A549 (cell line): ENCODE results near the gene ODAD2. TPM values are rescaled to one million over a fixed set of nuclear protein-coding genes. Genes with fewer than 3 reads are reported as not detected.

ENCODE experiments used
- ATAC-seq, 2 experiments: fragments of 200-7000 bp in 1 of 2; fragments of >200 bp in 1 of 2; cut with Nextera tagmentation in 1 of 2; cut with Tn5 transposase in 1 of 2; 3 replicates each; pipeline versions ENCODE4 v1.8.0 to v1.9.1; 2018 to 2020; ENCODE audit warnings: mild to moderate bottlenecking in 1 of 2, moderate library complexity in 1 of 2
- CTCF ChIA-PET: fragments of 300-600 bp; sonication (Branson Sonifier 250); formaldehyde crosslinking; extraction: SDS; loops from one replicate; lab custom pipeline; 2021; ENCODE audit warnings: antibody characterized with exemption, inconsistent platforms; lab: Yijun Ruan, JAX
- POLR2A ChIA-PET: fragments of 350-600 bp; formaldehyde crosslinking; extraction: SDS; loops from one replicate; lab custom pipeline; 2021; ENCODE audit warnings: antibody characterized with exemption, inconsistent platforms; lab: Yijun Ruan, JAX
- DNase-seq, 2 experiments: peaks; one replicate each; pipeline versions ENCODE4 v3.0.0 to v3.0.0-alpha.2; 2011 to 2016; ENCODE audit warnings: low read depth in 1 of 2, low spot score in 1 of 2
- FAIRE-seq: peaks from 2 replicates; lab custom pipeline; 2011; peaks lifted over from hg19 to GRCh38; lab: Jason Lieb, UNC
- H3K27ac ChIP-seq, 2 experiments: fragments of >200 bp; sonication (Bioruptor Twin); formaldehyde crosslinking; 3 replicates each; pipeline ENCODE4 v1.5.1; 2016 to 2017
- H3K4me1 ChIP-seq: fragments of >200 bp; sonication (Bioruptor Twin); formaldehyde crosslinking; 3 replicates; pipeline ENCODE4 v1.6.1; 2016
- H3K4me2 ChIP-seq: fragments of >200 bp; sonication (Bioruptor Twin); formaldehyde crosslinking; 3 replicates; pipeline ENCODE4 v1.6.1; 2016
- H3K4me3 ChIP-seq: fragments of >200 bp; sonication (Bioruptor Twin); formaldehyde crosslinking; 3 replicates; pipeline ENCODE4 v1.5.1; 2016
- H3K9me3 ChIP-seq: fragments of >200 bp; sonication (Bioruptor Twin); formaldehyde crosslinking; 3 replicates; pipeline ENCODE4 v1.6.1; 2016
- ATOH8 ChIP-seq: fragments of 250-450 bp; sonication (Bioruptor Pico); IDR thresholded peaks from 2 replicates; pipeline ENCODE4 v1.5.0; 2020; ENCODE audit warnings: low read depth, mild to moderate bottlenecking, moderate library complexity
- BHLHE40 ChIP-seq: IDR thresholded peaks from 2 replicates; pipeline ENCODE4 v1.6.1; 2012; ENCODE audit warnings: low read depth, low read length, inconsistent platforms
- CBX2 ChIP-seq: fragments of 200-600 bp; sonication (generic); IDR thresholded peaks from 2 replicates; pipeline ENCODE4 v1.6.1; 2016; ENCODE audit warnings: low read depth, mild to moderate bottlenecking, borderline replicate concordance
- CBX8 ChIP-seq: fragments of 200-600 bp; sonication (generic); IDR thresholded peaks from 2 replicates; pipeline ENCODE4 v1.6.1; 2016
- CHD2 ChIP-seq: fragments of 150-350 bp; IDR thresholded peaks from 2 replicates; pipeline ENCODE4 v1.6.1; 2014; ENCODE audit warnings: low read length; ENCODE audit not compliant: partially characterized antibody
- CTCF ChIP-seq: fragments of >200 bp; sonication (Bioruptor Twin); formaldehyde crosslinking; IDR thresholded peaks from 3 replicates; pipeline ENCODE4 v1.5.1; 2016
- ESRRA ChIP-seq: fragments of 150-350 bp; IDR thresholded peaks from 2 replicates; pipeline ENCODE4 v1.6.1; 2014; ENCODE audit warnings: mild to moderate bottlenecking, low read length, borderline replicate concordance
- FOSL2 ChIP-seq, 2 experiments: fragments of 450-650 bp in 1 of 2; fragments of >200 bp in 1 of 2; sonication (Bioruptor Twin) in 1 of 2; formaldehyde crosslinking; IDR thresholded peaks; 2 replicates each; pipeline versions ENCODE4 v1.5.0 to v1.6.1; 2016 to 2020; ENCODE audit warnings: mild to moderate bottlenecking in 1 of 2, moderate library complexity in 1 of 2
- GATA3 ChIP-seq: IDR thresholded peaks from 2 replicates; pipeline ENCODE4 v1.6.1; 2012; ENCODE audit warnings: borderline replicate concordance
- HDAC2 ChIP-seq: fragments of 200-600 bp; sonication (generic); IDR thresholded peaks from 2 replicates; pipeline ENCODE4 v1.6.1; 2016
- HES2 ChIP-seq: fragments of >200 bp; sonication (Bioruptor Twin); formaldehyde crosslinking; IDR thresholded peaks from 2 replicates; pipeline ENCODE4 v1.6.1; 2016
- HEYL ChIP-seq: fragments of 250-450 bp; sonication (Bioruptor Pico); IDR thresholded peaks from 2 replicates; pipeline ENCODE4 v1.8.0; 2021; ENCODE audit warnings: mild to moderate bottlenecking, moderate library complexity
- HOXB13 ChIP-seq: fragments of 250-450 bp; sonication (Bioruptor Pico); IDR thresholded peaks from 2 replicates; pipeline ENCODE4 v1.5.0; 2020; ENCODE audit warnings: low read depth, mild to moderate bottlenecking, moderate library complexity
- JUN ChIP-seq, 2 experiments: fragments of >200 bp; sonication (Bioruptor Twin); formaldehyde crosslinking; IDR thresholded peaks; 2 replicates in 1 of 2; 3 replicates in 1 of 2; pipeline ENCODE4 v1.6.1; 2016 to 2017
- JUNB ChIP-seq: fragments of >200 bp; sonication (Bioruptor Twin); formaldehyde crosslinking; IDR thresholded peaks from 2 replicates; pipeline ENCODE4 v1.6.1; 2016
- KDM1A ChIP-seq: fragments of 200-600 bp; sonication (generic); IDR thresholded peaks from 2 replicates; pipeline ENCODE4 v1.6.1; 2016; ENCODE audit warnings: low read depth, mild to moderate bottlenecking
- MAFK ChIP-seq: fragments of 450-650 bp; IDR thresholded peaks from 2 replicates; pipeline ENCODE4 v1.6.1; 2014; ENCODE audit not compliant: partially characterized antibody
- MAX ChIP-seq: IDR thresholded peaks from 2 replicates; pipeline ENCODE4 v1.6.1; 2012
- MAZ ChIP-seq: fragments of 150-350 bp; IDR thresholded peaks from 2 replicates; pipeline ENCODE4 v1.6.1; 2014; ENCODE audit warnings: antibody characterized with exemption, low read depth, low read length, borderline replicate concordance
- NPAS2 ChIP-seq: fragments of 250-450 bp; sonication (Bioruptor Pico); IDR thresholded peaks from 2 replicates; pipeline ENCODE4 v1.8.0; 2022; ENCODE audit warnings: mild to moderate bottlenecking, moderate library complexity, borderline replicate concordance
- POLR2A ChIP-seq: IDR thresholded peaks from 2 replicates; pipeline ENCODE4 v1.6.1; 2012; ENCODE audit warnings: mild to moderate bottlenecking, low read length
- POLR2AphosphoS2 ChIP-seq: conservative IDR thresholded peaks from 2 replicates; pipeline ENCODE4 v1.6.1; 2012; ENCODE audit warnings: low read length, improper control_type of control experiment, inconsistent platforms
- RAD21 ChIP-seq, 2 experiments: fragments of >200 bp in 1 of 2; sonication (Bioruptor Twin) in 1 of 2; formaldehyde crosslinking in 1 of 2; IDR thresholded peaks in 1 of 2; conservative IDR thresholded peaks in 1 of 2; 2 replicates in 1 of 2; 3 replicates in 1 of 2; pipeline ENCODE4 v1.6.1; 2012 to 2018; ENCODE audit warnings: inconsistent platforms in 1 of 2
- REST ChIP-seq: fragments of 200-600 bp; sonication (generic); IDR thresholded peaks from 2 replicates; pipeline ENCODE4 v1.6.1; 2016; ENCODE audit warnings: antibody characterized with exemption, mild to moderate bottlenecking, moderate library complexity
- SREBF2 ChIP-seq: fragments of 450-650 bp; IDR thresholded peaks from 2 replicates; pipeline ENCODE4 v1.6.1; 2014; ENCODE audit warnings: mild to moderate bottlenecking, moderate library complexity
- ZC3H11A ChIP-seq: fragments of 450-650 bp; IDR thresholded peaks from 2 replicates; pipeline ENCODE4 v1.6.1; 2014; ENCODE audit warnings: antibody characterized with exemption, mild to moderate bottlenecking
- ZFP36 ChIP-seq: fragments of 450-650 bp; IDR thresholded peaks from 2 replicates; pipeline ENCODE4 v1.6.1; 2014; ENCODE audit warnings: borderline replicate concordance; ENCODE audit not compliant: partially characterized antibody
- WGBS: methylation state at CpG from one replicate; pipeline ENCODE4 v1.1.6; 2017; ENCODE audit errors: missing lambda C conversion rate; 5-methylcytosine and 5-hydroxymethylcytosine counted together
- polyA plus RNA-seq, 4 experiments: library from polyadenylated mRNA; depleted of rRNA in 3 of 4; stranded (reverse); fragments of >200 nt; fragmentation: RNase III in 1 of 4; extraction: RNeasy Plus Mini Kit Qiagen cat#74134 plus additional on column Dnase treatment in 1 of 4; gene quantifications; 2 replicates in 3 of 4; 3 replicates in 1 of 4; pipeline ENCODE4 v1.2.3, GENCODE V29; 2011 to 2017

The ODAD2 gene
- polyA plus RNA-seq, 2 of the 4 experiments (the other 2 are of a cell fraction) = not detected

GRCh38 chr10:27822301-27822700 lies 176.6 kb downstream of the ODAD2 start (continued):
- TF ChIP-seq ATOH8 (no peak), GATA3 (no peak)

- ChIA-PET POLR2A (no interaction called here), CTCF (interaction anchor here (0.6 kb wide), 1 partner anchor 44 kb away, joined by 4 read pairs; no protein-coding TSS in a partner anchor)
- Histone ChIP-seq H3K27ac (no peak overlapping the region), H3K4me1 (no peaks in the 10 kb centered on the region), H3K9me3 (no peaks in the 10 kb centered on the region), H3K4me2 (no peak overlapping the region), H3K4me3 (no peak overlapping the region)
- DNase-seq (no peak), FAIRE-seq (no peak), ATAC-seq (no peak)
- WGBS = 57% methylated on average over 3 of the region's 3 CpGs
- TF ChIP-seq HOXB13 = no peak
- TF ChIP-seq NPAS2 (CRISPR knock-in tag) = no peak
- no peak for TF ChIP-seq POLR2A
- no peak for TF ChIP-seq KDM1A
- TF ChIP-seq FOSL2 (IDR thresholded peaks at IDR 0.05) = no peak
- no peak for TF ChIP-seq FOSL2 (CRISPR knock-in tag; IDR thresholded peaks at IDR 0.05)
- no peak for TF ChIP-seq CBX8
Observed at GRCh38 chr10:27820637-27821036, 178.2 kb downstream of the ODAD2 start.

GRCh38 chr10:27819781-27820531 lies 178.9 kb downstream of the ODAD2 start:
- Histone ChIP-seq H3K4me2 (no peak overlapping the region), H3K27ac (no peak overlapping the region), H3K4me3 (no peak overlapping the region), H3K9me3 (no peaks in the 10 kb centered on the region), H3K4me1 (no peaks in the 10 kb centered on the region)
- TF ChIP-seq ZC3H11A = no peak
- TF ChIP-seq BHLHE40 = no peak
- TF ChIP-seq CHD2 = no peak
- DNase-seq (no peak), FAIRE-seq (no peak), ATAC-seq (no peak)
- 31% methylated on average over 9 of the region's 9 CpGs for WGBS
- ChIA-PET CTCF (interaction anchor here (0.6 kb wide), 1 partner anchor 44 kb away, joined by 4 read pairs; no protein-coding TSS in a partner anchor), POLR2A (no interaction called here)

GRCh38 chr10:27816320-27816719 lies 182.6 kb downstream of the ODAD2 start:
- Histone ChIP-seq H3K27ac (no peak overlapping the region), H3K9me3 (no peaks in the 10 kb centered on the region), H3K4me1 (no peaks in the 10 kb centered on the region), H3K4me2 (no peak overlapping the region), H3K4me3 (no peak overlapping the region)
- FAIRE-seq (no peak), ATAC-seq (no peak), DNase-seq (no peak)
- ChIA-PET POLR2A (no interaction called here), CTCF (no interaction called here)
- WGBS = 31% methylated on average over 1 of the region's 1 CpG
- no peak for TF ChIP-seq HEYL (CRISPR knock-in tag)
- TF ChIP-seq NPAS2 (CRISPR knock-in tag) = no peak
- no peak for TF ChIP-seq HDAC2
- no peak for TF ChIP-seq REST
- TF ChIP-seq JUN (IDR thresholded peaks at IDR 0.05) = no peak
- TF ChIP-seq JUNB = no peak
- TF ChIP-seq POLR2AphosphoS2 = no peak
- TF ChIP-seq RAD21 (conservative IDR thresholded peaks at IDR 0.05 in 1 of 2, IDR thresholded peaks at IDR 0.05 in 1 of 2) = no peak
- TF ChIP-seq ZFP36 = no peak
- TF ChIP-seq MAX = no peak
- TF ChIP-seq CTCF = no peak
- TF ChIP-seq SREBF2 = no peak
- TF ChIP-seq CBX2 = no peak
- TF ChIP-seq ESRRA = no peak
- TF ChIP-seq HES2 = no peak
- no peak for TF ChIP-seq POLR2A
- no peak for TF ChIP-seq MAFK
- no peak for TF ChIP-seq MAZ
